HG03108 (cell line): ENCODE results near the gene SLC4A8.
"Not testable (repeated sequence)": the region's sequence is repeated elsewhere in the genome, so short reads cannot be mapped to it uniquely, and the experiment has no call there.

Source experiments
- ATAC-seq: cut with Tn5 transposase; IDR thresholded peaks from one replicate; pipeline ENCODE4 v1.9.1; 2021; ENCODE audit warnings: moderate library complexity; ENCODE audit not compliant: unreplicated experiment

Gene SLC4A8

GRCh38 chr12:51424094-51424661 is 453 bp upstream of the SLC4A8 start:
- no peak for ATAC-seq

- no peak for ATAC-seq
These were observed 3.6 kb downstream of the SLC4A8 start for GRCh38 chr12:51428256-51428655.

DNA sequence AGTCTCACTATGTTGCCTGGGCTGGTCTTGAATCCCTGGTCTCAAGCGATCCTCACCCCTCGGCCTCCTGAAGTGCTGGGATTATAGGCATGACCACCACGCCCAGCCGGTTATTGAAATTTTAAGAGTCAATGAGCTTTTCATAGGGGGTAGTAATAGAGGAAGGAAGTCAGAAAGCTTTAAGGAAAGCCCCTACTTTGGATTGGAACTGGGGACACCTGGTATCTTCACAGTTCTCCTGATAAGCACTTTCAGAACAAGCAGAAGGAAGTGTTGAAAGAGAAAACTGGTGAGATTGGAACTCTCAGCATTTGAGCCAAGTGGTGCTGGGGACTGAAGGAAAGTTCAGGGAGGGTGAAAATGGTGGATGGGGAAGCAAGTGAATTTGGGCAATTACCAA is 5.1 kb downstream of the SLC4A8 start:
- ATAC-seq, result no peak

DNA sequence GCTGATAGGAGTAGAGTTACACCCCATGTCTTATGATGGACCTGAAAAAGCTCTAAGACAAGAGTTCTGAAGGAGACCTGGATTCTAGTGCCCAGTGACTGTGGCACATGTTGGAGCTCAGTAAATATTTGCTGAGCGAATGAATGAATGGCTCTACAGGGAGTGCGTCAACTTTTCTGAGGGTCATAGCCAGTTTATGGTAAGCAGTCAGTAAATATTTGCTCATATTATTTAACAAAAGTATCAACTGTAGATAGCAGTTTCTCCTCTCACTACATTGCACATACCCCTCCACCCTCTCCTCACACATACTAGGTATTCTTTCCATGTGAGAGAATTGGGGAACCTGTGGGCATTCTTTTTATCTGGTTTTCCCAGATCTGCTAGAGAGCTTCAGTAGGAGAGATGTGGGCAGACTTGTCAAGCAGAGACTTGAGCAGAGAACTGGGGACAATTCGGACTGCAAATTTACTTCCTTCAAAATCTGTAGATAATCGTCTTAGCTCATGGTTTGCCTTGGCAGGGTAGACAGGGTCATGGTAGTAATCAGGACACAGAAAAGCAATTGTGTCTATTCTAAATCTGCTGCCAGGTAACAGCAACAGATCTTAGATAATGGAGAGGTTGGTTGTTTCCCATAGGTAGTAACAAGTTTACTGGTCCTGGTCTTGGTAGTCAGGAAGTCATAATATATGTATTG is 5.7 kb downstream of the SLC4A8 start:
- ATAC-seq, result no peak

GRCh38 chr12:51432921-51433320 is 8.3 kb downstream of the SLC4A8 start:
- no peak for ATAC-seq

DNA sequence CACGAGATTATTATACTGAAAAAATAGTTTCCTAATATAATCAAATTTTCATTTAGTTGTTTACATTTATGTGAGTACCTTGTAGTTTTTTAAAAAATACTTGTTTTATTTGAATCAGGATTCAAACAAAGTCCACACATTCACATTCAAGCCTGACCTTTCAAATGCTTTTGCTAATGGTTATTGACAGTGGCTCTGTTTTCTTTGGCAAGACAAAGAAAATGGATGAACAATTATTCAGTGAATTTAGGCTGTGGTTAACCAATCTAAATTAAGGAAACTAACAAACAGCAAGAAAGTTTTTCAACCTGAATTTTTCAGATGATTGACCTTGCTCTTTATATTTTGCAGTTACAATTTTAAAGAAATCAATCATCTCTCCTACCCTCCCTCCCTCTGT is 9.7 kb downstream of the SLC4A8 start:
- no peak for ATAC-seq

- ATAC-seq, result no peak
These were observed 12.8 kb downstream of the SLC4A8 start for GRCh38 chr12:51437431-51437830.

GRCh38 chr12:51439330-51439729 is 14.7 kb downstream of the SLC4A8 start:
- no peak for ATAC-seq

GRCh38 chr12:51441583-51441982 is 17.0 kb downstream of the SLC4A8 start:
- ATAC-seq, result no peak

GRCh38 chr12:51442324-51442723 is 17.7 kb downstream of the SLC4A8 start:
- no peak for ATAC-seq

DNA sequence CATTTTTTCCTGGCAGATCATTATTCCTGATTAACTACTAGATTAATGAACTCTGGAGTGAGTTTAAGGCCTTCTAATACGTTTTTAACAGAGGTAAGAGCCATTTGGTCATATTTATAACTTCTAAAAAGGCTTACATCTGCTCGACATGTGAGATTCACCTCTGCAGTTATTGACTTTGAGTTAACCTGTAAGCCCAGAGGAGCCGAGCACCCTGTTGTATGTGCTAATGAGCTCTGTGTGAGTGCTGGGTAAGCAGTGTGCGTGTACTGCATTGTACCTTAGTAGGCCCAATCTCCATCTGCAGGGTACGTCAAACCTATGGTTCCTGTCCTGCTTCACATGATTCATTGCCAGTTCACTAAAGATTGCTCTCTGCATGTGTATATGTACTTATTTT is 18.9 kb downstream of the SLC4A8 start:
- no peak for ATAC-seq

GRCh38 chr12:51448618-51449256 is 24.1 kb downstream of the SLC4A8 start:
- ATAC-seq, result no peak

GRCh38 chr12:51449580-51450246 is 25.1 kb downstream of the SLC4A8 start:
- no peak for ATAC-seq

DNA sequence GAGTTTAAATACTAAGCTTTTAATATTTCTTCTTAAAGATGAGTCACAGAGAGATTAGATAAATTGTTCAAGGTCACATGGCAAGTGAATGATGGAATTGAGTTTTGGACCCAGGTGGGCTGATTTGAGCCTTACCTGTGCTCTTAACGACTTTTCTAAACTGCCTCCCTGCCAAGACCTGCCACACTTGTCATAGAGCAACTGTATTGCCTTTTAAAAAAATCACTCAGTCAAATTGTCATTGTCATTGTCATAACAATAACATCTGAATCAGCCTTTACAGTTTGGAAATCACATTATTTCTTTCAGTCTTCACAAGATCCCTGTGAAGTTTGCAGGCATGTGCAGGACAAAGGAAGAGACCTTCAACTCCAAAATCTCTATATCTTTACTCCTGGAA is 25.7 kb downstream of the SLC4A8 start:
- no peak for ATAC-seq

- no peak for ATAC-seq
These were observed 26.2 kb downstream of the SLC4A8 start for GRCh38 chr12:51450806-51451205.

GRCh38 chr12:51454016-51454415 is 29.4 kb downstream of the SLC4A8 start:
- not testable (repeated sequence) for ATAC-seq

GRCh38 chr12:51455050-51455449 is 30.4 kb downstream of the SLC4A8 start:
- ATAC-seq, result not testable (repeated sequence)

DNA sequence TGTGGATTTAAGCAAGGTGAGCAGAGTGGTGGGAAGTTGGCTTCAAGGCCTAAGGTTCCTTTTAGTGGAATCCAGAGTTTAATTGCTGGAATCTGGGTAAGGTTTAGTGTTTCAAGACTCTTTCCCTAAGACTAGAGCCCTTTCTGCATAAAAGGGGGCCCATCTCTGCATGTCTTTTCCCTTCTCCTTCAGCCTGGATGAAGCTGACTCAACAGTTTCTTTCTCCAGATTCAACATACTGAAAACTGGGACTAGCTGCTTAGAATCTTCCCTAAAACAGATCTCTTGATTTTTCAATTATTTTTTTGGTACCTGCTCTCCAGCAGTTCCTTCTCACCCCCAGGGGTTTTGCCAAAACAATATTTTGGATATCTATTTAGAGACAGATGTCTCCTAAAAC is 34.0 kb downstream of the SLC4A8 start:
- ATAC-seq, result no peak

DNA sequence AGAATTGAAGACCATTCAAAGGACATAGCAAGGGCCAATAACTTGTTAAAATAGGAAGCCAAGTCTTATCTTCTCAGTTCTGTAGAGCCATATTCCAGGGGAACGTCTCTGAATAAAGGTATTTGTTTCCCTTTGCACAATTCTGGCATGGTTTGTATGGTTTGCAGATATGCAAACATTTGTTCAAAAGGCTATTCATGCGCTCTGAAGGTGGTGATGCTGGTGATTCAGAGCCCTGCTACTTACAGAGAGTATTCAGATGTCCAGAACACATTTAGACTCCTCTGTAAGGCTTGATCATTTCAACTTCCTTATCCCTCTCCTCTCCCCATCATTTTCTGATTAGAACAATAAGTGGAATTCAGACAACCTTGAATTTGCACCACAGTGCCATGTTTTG is 35.9 kb downstream of the SLC4A8 start:
- ATAC-seq, result no peak

GRCh38 chr12:51465491-51465890 is 40.9 kb downstream of the SLC4A8 start:
- no peak for ATAC-seq

DNA sequence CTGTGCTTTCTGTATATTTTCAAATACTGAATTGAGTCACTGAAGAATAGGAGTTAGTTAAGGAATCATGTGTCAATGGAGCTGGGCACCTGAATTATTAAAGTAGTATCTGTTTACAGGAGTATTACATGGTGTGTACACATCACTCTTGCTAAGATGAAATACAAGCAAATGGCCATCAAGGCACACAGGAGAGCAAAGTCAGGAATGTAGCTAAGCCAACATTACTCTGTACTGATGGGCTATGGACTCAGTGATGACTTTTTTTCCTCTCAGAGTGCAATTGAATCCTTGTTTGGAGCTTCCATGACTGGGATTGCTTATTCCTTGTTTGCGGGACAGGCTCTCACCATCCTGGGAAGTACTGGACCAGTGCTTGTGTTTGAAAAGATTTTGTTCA is 45.5 kb downstream of the SLC4A8 start:
- ATAC-seq, result no peak
